ENCODE results near the gene ZDHHC15. TPM values are rescaled to one million over a fixed set of nuclear protein-coding genes. Genes with fewer than 3 reads are reported as not detected.

ZDHHC15 gene
- total and polyA plus RNA-seq, 12 donors, result 0.88 to 4.2 (median 2.7) TPM

DNA sequence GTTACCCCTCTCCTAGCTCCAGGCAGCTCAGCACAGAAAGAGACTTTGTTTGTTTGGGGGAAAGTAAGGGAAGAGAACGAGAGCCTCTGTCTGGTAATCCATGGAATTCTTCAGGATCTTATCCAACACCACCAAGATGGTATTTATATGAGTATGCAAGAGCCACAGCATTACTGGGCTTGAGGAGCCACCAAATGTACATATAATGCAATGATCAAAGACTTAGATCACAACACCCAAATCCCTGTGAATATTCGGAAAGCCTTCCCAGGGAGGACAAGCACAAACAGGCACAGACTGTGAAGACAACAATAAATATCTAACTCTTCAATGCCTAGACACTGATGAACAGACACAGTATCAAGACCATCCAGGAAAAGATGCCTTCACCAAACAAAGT is 132.4 kb downstream of the ZDHHC15 start:
- TF ChIP-seq, protein P1, sequence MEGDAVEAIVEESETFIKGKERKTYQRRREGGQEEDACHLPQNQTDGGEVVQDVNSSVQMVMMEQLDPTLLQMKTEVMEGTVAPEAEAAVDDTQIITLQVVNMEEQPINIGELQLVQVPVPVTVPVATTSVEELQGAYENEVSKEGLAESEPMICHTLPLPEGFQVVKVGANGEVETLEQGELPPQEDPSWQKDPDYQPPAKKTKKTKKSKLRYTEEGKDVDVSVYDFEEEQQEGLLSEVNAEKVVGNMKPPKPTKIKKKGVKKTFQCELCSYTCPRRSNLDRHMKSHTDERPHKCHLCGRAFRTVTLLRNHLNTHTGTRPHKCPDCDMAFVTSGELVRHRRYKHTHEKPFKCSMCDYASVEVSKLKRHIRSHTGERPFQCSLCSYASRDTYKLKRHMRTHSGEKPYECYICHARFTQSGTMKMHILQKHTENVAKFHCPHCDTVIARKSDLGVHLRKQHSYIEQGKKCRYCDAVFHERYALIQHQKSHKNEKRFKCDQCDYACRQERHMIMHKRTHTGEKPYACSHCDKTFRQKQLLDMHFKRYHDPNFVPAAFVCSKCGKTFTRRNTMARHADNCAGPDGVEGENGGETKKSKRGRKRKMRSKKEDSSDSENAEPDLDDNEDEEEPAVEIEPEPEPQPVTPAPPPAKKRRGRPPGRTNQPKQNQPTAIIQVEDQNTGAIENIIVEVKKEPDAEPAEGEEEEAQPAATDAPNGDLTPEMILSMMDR (IDR thresholded peaks at IDR 0.05), result no peak
- TF ChIP-seq POLR2A (IDR thresholded peaks at IDR 0.05), result no peak
- Histone ChIP-seq H3K4me1 (replicated peaks in 1 of 2) (no peaks in the 10 kb centered on the region), H3K4me3 (no peak overlapping the region), H3K27ac (no peak overlapping the region), H3K27me3 (no peaks in the 10 kb centered on the region), H3K36me3 (replicated peaks in 1 of 2) (no peaks in the 10 kb centered on the region), H3K9me3 (replicated peaks in 1 of 3) (no peaks in the 10 kb centered on the region)
- intact Hi-C loops (cut with DNase I), result no loop called here
- DNase-seq, result no peak
- 73 to 94% (median 85%) methylated on average over 2 of the region's 2 CpGs for WGBS, 4 donors

DNA sequence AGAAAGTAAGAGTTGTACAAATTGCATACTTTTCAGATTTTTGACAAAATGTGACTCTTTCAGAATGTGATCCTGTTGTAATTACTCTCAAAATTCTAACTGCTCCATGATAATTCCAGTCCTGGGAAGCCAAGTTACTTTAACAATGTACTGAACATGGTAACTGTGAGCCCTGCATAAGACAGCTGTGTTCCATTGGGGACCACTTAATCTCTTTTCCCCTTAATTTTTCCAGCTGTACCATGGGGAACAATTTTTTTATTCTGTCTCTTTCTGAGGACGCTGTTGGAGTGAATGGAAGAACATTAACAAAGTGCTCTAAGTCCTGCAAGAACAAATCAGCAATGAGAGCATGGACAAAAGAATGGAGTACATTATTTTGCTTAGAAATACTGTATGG is 153.1 kb downstream of the ZDHHC15 start:
- Histone ChIP-seq H3K4me1 (replicated peaks in 1 of 2) (no peaks in the 10 kb centered on the region), H3K27ac (no peak overlapping the region), H3K27me3 (peaks cover 5% of the 10 kb centered on the region), H3K9me3 (replicated peaks in 1 of 3) (no peaks in the 10 kb centered on the region), H3K36me3 (replicated peaks in 1 of 2) (no peaks in the 10 kb centered on the region), H3K4me3 (no peak overlapping the region)
- intact Hi-C loops (cut with DNase I), result no loop called here
- DNase-seq, result no peak
- TF ChIP-seq, protein P1 (IDR thresholded peaks at IDR 0.05), result no peak
- TF ChIP-seq POLR2A (IDR thresholded peaks at IDR 0.05), result no peak
- 55 to 73% (median 61%) methylated on average over 1 of the region's 1 CpG for WGBS, 4 donors

DNA sequence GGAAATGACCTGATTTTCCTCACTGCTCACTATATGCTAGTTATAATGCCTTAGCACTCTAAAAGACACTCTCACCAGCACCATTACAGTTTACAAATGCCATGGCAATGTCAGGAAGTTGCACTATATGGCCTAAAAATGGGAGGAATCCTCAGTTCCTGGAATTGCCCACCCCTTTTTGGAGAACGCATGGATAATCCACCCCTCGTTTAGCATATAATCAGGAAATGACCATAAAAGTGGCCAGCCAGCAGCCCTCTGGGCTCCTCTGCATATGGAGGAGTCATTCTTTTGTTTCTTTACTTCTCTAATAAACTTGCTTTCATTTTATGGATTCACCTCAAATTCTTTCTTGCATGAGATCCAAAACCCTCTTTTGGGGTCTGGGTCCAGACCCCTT is 156.0 kb downstream of the ZDHHC15 start:
- Histone ChIP-seq H3K27me3 (peaks cover 17% of the 10 kb centered on the region), H3K4me3 (no peak overlapping the region), H3K27ac (no peak overlapping the region), H3K9me3 (replicated peaks in 1 of 3) (no peaks in the 10 kb centered on the region), H3K36me3 (replicated peaks in 1 of 2) (no peaks in the 10 kb centered on the region), H3K4me1 (replicated peaks in 1 of 2) (no peaks in the 10 kb centered on the region)
- no peak for DNase-seq
- TF ChIP-seq POLR2A (IDR thresholded peaks at IDR 0.05), result no peak
- TF ChIP-seq, protein P1 (IDR thresholded peaks at IDR 0.05), result no peak
- intact Hi-C loops (cut with DNase I), result no loop called here
- WGBS, 4 donors, result 81 to 96% (median 87%) methylated on average over 2 of the region's 2 CpGs

DNA sequence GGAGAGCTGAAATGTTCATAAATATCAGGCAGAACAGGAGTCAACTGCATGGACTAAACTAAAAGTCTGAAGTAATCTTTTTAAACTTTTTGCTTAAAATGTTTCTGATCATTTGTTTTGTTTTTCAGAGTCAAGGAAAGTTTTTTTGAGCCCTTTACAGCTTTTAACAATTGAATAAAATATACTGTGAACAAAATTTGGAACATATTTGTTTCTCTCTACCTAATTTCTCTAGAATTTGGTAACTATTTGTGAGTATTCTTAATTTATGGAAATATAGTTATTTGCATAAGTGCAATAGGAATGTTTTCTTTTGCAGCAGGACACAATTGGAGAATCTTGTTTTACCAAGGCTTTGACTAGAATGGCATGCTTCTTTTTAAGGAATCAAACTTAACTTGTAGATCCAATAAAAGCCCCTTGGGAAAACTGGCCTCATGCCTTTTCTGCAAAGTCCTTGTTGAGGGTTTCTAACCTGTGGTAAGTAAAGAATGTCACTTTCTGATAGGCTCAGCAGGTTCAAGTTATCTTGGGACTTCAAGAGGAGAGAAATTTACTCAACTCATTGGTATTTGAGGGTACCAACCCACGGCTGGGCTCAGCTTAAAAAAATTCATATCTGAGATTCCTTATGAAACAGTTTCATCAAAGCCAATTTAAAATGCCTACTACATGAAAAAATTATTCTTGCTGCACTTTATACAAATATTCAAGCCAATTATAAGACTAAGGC is 157.4 kb downstream of the ZDHHC15 start:
- DNase-seq, result no peak
- TF ChIP-seq POLR2A (IDR thresholded peaks at IDR 0.05), result no peak
- TF ChIP-seq, protein P1 (IDR thresholded peaks at IDR 0.05), result no peak
- Histone ChIP-seq H3K36me3 (replicated peaks in 1 of 2) (no peaks in the 10 kb centered on the region), H3K27me3 (peaks cover 17% of the 10 kb centered on the region), H3K9me3 (replicated peaks in 1 of 3) (no peaks in the 10 kb centered on the region), H3K4me3 (no peak overlapping the region), H3K27ac (no peak overlapping the region), H3K4me1 (replicated peaks in 1 of 2) (no peaks in the 10 kb centered on the region)
- intact Hi-C loops (cut with DNase I), result no loop called here
- 57 to 97% (median 76%) methylated on average over 1 of the region's 1 CpG for WGBS, 4 donors

All from adrenal gland (tissue), 12 donors.